Activated naive CD4-positive, alpha-beta T cell treated with Interleukin-2 at 50 U/mL for 16 hours (primary cell): ENCODE measurements around the gene MAPRE2.
"Not testable (repeated sequence)": the region's sequence is repeated elsewhere in the genome, so short reads cannot be mapped to it uniquely, and the experiment has no call there.

ENCODE experiments used
- DNase-seq: peaks from one replicate; pipeline ENCODE4 v3.0.0-alpha.2; 2020

The MAPRE2 gene

DNA sequence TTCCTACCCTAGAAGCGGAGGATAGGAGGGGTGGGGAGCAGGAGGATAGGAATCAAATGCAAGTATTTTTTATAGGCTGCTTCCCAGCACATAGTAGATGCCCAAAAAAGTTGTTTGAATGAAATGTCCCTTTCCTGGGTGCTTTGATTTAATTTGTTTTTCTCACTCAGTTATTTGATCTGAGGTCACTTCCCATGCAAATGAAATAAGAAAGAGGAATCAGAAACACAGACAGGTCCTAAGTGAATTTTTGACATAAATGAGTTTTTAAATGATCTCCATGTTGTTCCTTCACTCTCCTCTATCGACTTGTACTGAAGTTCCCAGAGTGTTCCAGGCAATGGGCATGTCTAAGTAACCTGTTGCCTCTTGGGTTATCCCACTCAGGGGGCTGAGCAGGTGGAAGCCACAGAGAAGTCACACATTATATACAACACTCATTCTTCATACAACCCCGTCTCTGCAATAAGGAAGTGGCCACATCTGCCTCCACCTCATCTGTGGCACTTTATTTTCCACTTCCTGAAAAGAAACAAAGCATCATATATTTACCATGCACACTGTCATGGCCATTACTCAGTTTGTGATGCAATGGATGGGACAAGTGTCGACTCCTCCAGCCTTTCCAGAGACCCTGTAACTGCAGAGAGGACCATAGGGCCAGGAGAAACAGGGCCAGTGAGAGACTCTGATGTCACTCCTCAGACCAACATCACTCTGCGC is 117.7 kb downstream of the MAPRE2 start:
- DNase-seq, result no peak

DNA sequence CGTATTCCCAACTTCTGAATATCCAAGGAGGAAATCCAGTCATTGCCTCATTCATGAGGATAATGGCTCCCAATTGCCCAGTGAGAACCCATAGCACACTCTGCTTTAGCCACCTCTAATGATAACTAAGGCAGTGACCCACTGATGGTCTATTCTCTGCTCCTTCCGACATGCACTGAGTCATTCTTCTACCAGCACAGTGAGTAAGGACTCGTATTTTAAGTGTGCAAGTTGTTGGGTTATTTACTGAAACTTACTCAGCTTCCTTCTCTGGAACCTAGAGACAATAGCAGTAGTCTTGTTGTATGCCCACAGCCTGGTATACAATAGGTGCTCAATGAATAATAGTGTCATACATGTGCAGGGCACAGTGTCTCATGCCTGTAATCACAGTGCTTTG is 118.6 kb downstream of the MAPRE2 start:
- no peak for DNase-seq

DNA sequence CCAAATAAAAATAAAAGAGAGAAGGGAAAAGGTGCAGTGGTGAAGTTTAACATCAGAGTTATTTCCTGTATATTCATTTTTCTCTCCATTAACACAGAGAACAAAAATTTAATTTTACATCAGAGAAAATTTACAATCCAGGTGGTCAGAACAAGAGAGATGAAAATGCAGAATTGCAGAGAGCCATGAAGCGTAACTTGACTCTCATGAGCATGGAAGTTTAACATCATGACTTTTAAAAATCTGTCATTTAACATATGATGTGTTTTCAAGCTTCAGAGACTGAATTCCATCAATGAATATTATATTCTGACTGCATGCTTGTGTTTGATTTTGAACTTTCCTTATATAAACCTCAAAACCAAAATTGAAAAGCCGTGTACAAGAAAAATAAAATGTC is 120.3 kb downstream of the MAPRE2 start:
- DNase-seq, result no peak

DNA sequence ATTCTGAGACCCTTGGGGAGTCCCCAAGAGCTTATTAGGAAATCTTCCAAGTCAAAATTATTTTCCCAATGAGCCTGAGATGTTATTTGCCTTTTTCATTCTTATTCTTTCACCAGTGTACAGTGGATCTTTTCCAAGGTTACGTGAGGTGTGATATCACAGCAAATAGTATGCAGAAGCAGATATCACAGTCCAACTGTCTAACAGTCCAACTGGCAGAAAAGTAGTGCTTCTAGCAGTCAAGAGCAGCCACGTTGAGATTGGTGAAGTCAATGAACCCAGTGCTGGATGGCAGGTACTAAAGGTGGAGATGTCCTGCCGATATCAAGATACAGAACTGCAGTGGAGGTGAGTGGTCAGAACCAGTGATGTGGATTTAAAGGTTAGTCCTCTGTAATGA is 120.7 kb downstream of the MAPRE2 start:
- no peak for DNase-seq

DNA sequence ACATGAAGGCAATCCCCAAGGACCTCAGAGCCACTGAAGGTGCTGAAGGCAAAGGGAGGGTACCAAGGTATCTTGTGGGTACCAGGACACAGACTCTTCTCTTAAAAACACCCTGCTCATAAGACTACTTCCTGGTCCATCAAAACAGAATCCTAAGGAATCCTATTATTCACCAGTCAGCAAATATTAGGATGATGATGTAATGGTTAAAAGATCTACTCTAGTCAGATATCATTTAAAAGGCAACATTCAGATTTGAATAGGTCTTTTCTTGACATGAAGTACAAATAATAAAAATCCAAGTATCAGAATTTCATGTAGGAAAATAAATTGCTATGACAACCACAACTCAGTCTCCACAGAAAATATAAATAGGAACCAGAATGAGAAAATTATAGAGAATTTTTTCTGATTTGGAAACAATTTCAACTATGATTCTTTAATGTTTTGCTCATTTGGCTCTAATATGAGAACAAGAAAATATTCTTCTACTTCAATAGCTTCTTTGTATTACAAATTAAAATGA is 121.9 kb downstream of the MAPRE2 start:
- DNase-seq, result no peak

DNA sequence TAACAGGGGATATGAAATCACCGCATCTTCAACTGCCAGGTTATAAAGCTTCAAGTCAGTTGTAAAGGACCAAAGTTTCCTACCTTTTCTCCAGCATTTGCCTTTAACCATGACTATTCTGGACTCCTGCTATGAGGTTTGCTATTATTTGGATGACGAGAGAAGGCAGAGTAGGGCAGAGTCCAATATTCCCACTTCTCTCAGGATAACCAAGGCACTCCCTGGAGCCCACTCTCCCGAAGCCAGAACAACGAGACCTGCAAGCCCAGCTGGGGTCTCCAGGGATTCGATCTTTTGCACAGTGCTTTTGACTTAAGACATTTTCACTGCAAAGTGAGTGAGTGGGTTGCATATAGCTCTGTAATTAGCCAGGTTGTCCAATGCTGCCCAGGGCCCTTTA is 122.5 kb downstream of the MAPRE2 start:
- DNase-seq, result no peak

DNA sequence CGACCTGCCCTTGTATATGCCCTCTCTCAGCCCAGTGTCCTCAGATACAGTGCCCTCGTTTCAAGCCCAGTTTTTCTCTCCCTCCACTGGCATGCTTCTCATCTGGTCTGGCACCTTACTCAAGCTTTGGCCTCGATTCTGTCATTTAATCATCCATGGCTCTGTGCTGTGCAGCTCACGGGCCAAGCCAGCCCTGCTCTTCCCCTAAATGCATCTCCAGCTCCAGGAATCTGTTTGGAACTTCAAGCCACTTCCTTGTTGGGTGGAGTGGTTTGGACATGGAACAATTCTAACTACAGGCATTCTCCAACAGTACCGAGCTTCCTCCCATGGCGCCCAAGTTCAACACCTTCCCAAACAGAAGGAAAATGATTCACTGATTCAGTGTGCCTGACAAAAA is 122.9 kb downstream of the MAPRE2 start:
- no peak for DNase-seq

DNA sequence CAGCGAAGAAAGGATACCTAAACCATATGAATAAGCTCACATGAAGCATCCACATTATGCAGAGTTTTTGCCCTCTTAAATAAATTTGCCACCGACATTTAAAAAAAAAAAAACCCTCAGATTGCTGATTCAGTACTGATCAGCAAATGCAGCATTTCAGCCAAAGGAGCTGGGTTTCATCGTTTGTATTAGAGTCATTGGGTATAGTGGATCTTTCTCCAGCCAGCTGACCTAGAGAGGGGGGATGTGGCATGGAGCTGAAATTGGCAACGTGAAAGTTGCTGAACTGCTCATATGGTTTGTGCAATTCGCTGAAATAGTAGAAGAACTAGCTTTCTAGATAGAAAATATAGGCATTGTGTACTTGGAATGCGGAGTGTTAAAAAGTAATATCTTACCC is 126.1 kb downstream of the MAPRE2 start:
- no peak for DNase-seq

DNA sequence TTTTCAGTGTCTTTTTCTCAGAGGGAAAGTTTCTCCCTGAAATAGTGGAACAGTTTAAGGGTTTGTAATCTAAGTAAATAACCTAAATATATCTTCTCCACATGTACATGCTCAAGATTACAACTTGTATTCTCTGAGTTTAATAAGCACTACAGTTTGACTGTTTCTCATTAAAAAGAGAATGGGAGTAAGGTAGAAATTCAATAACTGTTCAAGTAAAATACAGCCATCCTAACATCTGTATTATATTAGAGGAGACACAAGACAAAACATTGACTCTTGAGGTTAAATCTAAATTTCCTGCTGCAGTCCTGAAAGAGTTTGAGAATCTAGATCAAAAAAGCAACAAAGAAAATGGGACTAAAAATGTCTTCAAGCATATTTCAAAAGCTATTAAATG is 126.6 kb downstream of the MAPRE2 start:
- no peak for DNase-seq

DNA sequence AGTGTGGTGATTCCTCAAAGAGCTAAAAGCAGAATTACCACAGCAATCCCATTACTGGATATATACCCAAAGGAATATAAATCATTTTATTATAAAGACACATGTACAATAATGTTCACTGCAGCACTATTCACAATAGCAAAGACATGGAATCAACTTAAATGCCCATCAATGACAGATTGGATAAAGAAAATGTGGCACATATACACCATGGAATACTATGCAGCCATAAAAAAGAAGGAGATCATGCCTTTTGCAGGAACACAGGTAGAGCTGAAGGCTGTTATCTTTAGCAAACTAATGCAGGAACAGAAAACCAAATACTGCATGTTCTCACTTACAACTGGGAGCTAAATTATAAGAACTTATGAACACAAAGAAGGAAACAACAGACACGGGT is 129.1 kb downstream of the MAPRE2 start:
- DNase-seq, result not testable (repeated sequence)

DNA sequence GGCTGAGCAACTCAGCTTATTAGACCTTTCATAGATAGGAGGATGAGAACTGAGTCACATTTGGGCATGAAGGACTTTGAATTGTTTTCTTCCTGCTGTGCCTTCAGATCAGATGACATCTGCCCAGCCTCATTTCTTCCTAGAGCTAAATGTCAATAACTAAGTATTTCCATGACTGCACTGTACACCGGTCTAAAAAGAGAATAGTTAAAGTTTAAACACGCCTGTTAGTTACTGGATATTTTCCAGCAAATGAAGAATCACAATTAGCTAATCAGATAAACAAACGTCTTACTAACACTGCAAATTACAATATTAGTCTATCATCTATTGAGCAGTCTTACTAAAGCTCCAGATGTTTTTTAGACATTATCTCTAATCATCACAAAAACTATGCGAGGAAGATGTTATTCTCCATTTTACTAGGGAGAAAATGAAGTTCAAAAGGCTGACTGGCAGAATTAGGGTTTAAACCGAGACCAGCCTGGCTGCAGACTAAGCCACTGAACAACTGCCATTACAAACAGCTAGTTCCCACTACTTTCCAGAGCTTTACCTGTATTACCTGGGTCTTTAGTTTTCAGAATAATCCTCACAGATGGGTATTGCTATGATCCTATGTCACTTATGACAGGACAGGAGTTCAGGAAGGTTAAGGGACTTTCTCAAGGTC is 130.2 kb downstream of the MAPRE2 start:
- no peak for DNase-seq

DNA sequence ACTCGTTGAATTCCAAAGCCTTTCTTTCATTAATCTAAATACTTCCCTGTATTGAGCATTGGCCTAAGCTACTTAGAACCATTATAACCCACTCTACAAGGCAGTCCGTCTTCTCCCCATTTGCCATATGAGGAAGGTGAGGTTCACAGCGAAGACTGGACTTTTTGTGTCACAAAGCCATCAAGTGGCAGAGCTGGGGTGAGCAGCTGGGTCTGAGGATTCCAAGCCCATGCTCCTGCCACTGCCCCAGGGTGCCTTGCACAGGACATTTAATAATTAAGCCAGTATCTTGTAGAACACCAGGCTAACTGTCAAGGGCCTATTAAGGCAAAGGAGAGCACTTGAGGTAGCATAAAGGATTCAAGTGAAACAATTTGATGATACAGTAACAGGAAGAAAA is 130.8 kb downstream of the MAPRE2 start:
- no peak for DNase-seq

DNA sequence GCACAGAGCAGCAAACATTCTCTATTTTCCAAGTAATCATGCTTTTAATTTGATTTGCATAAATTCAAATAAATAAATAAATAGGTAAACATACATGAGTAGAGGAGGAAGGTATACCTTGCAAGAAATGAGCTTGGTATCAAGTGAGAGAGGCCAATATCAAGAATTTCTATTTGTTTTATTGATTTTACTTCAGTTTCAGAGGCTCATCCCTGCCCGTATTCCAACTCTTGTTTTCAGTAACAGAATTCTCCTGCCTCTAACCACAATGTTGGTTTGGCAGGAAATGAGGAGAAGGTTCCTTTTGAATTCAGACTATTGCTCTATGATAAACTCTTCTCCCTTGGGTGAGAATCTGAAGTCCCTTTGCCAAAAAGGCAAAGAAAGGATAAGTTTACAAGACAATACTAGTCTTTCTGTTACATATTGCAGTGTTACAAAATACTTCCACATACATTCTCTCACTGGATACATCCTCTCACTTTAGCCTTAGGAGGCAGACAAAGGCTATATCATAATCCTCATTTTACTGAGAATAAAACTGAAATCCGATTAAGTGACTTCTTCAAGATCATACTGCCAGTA is 131.3 kb downstream of the MAPRE2 start:
- no peak for DNase-seq

DNA sequence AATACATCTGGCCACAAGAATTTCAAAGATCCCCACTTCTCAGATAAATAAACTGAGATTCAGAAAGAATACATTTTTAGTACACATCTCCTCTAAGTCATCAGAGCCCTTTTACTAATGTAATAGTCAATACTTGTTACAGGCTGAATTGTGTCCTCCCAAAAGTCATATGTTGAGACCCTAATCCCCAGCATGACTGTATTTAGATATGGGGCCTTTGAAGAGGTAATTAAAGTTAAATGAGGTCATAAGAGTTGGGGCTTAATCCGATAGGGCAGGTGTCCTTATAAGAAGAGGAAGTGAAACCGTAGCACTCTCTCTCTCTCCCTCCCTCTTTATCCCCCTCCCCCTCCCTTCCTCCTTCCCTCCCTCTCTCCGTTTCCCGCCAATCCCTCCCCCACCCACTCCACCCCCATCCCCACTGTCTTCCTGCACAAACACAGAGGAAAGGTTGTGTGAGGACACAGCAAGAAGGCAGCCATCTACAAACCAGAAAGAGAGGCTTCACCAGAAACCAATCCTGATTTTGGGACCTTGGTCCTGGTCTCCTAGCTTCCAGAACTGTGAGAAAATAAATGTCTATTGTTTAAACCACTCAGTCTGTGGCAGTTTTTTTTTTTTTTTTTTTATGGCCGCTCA is 133.0 kb downstream of the MAPRE2 start:
- no peak for DNase-seq

DNA sequence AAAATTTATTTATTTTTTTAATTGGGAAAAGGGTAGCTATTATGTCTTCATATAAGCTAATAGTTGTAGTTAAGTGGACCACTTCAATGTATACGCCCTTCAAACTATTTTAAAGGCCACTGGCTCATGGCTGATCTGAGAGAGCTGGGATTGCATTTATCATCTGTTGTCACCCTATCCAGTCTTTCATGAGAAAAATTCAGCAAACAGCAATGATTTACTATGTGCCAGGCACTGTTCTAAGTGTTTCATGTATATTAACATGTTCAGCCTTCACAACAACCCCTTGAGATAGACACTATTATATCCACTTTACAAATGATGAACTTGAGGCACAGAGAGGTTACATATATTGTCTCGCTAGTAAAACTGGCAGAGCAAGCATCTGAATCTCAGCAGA is 133.5 kb downstream of the MAPRE2 start:
- DNase-seq, result no peak

DNA sequence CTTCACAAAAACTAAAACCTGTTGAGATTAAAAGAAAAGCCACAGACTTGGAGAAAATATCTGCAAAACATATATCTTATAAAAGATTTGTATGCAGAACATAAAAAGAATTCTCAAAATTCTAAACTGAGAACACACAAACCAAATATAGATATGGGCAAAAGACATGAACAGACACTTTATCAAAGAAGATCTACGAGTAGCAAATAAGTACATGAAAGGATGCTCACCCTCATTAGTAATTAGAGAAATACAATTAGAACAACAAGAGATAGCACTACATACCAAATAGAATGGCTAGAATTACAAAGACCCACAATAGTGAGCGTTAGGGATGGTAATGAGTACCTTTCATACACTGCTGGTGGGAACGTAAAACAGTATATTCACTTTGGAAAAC is 135.7 kb downstream of the MAPRE2 start:
- DNase-seq, result no peak

DNA sequence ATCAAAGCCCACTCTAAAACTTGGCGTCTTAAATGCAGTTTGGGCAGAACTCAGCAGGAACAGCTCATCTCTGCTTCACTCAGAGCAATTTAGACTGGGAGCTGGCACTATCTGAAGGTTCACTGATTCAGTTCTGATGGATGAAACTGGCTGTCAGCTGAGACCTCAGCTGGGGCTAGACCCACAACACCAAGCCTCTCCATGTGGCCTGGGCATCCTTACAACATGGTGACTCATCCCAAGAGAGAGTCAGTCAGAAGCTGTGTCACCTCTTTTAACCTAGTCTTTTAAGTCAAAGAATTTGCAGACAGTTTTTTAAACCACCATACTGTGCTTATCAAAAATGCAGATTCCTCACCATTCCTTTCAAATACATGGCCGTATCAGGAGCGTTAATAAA is 137.0 kb downstream of the MAPRE2 start:
- no peak for DNase-seq

DNA sequence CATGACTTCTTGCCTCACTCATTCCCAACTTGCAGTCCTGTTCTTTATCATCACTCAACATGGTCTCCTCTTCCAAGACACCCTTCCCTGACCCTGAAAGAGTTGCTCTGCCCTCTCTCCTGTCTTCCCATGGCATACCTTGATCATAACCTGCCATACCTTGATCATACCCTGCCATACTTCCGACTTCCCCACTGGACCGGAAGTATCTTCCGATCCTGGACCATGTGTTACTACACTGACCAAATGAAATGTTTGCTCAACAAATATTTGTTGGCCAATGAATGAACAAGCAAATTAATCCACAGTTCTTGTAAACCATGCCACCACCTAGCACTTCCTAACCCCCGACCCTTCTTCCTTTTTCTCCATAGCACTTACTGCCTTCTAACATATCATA is 138.7 kb downstream of the MAPRE2 start:
- DNase-seq, result no peak

DNA sequence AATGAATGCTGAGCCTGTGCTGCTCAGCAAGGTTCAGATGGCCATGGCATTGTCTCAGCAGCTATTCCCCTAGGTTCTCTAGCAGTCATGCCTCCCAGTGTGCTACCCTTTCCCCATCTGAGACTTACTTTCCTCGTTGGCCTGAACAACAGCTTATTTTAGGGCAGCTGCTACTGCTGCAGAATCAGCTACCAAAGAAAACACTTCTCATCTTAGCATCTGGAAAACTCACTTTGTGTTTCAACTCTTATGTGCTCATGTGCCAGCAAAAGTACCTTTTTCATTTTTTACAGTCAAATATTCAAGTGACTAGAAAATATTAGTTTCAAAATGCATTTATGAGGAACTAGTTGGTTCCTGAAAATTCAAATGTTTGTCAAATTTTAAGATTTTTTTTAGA is 139.2 kb downstream of the MAPRE2 start:
- DNase-seq, result no peak

DNA sequence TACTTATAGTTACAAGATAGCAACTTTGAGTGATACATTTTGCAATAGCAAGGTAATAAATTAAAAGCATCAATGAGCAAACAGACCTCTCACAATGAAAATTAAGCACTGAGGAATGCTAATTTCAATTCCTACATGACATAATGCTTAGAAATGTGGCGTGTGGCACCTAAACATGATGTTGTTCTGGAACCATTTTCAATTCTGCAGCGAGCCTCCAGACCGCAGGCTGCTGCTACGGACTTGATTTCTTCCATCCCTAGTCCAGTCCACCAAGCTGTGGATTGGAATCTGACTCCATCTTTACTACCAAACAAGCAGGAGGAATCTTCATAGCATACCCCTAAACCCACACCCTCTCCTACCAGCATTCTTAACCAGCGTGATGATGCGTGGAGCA is 140.9 kb downstream of the MAPRE2 start:
- DNase-seq, result no peak

DNA sequence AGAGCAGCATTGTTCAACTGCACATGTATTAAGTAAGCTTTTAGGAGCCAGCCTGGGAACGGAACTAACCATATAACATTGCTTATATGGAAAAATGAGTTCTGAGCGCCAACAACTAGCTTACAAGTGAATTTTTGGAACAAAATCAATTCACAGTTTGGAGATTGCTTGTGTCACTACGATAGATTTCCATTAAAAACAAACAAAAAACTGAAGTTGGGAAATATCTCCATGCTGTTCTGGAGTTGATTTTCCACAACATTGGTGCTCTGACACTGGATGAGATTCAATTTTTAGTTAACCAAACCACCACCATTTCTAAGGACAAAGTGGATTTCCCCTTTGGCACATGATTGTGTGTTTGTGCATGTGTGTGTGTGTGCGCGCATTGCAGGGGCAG is 142.7 kb downstream of the MAPRE2 start:
- no peak for DNase-seq

DNA sequence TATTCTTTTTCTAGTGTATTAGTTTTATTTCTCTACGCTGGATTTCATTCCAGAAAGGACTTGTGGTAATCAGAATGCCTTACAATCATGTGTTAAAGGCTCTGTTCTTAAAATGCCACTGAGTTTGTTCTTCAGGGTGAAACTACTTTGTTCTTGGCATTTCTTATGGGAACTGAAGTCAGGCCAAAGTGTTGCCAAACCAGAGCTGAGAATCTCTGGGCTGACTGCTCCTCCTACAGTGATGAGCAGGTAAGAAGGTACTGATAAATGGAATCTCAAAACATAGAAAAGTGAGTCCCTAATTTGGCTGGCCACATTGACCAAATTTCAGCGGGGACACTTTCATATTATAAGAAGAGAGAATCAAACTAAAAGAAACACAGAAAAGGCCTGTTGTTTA is 144.6 kb downstream of the MAPRE2 start:
- DNase-seq, result no peak

DNA sequence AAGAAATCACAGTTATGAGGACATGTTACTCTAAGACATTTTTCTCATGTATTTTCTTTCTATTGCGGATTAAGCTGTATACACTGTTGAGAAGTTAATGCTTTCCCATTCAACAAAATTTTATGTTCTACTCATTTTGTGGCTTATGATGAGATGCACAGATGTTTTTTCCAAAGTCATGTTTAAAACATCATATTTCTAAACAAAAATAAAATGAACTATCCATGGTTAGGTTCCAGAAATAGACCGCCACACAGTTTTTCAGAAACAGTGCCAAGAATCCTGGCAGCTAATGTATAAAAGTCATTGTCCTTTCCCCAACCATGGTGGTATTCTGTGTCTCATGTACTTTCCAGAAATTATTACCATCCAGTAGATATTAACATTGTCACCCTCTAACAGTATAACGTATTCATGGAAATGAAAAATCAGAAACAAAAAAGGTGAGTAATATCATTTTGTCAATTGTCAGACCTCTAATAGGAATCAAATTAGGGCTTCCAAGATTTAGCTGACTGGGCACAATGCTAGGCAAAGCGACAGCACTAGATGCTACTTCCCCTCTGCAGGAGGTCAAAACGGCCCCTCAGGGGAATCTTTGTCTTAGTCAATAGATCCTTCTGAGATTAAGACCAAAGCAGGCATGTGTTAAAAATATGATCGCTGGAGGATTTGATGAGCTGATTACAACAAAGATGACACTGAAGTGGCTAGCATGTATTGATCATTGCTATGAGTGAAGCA is 145.2 kb downstream of the MAPRE2 start:
- no peak for DNase-seq
